ENCODE data around the gene LAMA2.

Gene LAMA2

GRCh38 chr6:129026601-129027000 lies 143.7 kb downstream of the LAMA2 start:
- TF ChIP-seq CTCF (IDR thresholded peaks at IDR 0.05; ENCODE audit: borderline replicate concordance, control extremely low read depth, extremely low read depth, insufficient read depth, missing control alignments), result no peak

GRCh38 chr6:129029778-129030177 lies 146.8 kb downstream of the LAMA2 start:
- in situ Hi-C loops (cut with MboI; ENCODE audit: low sequenced_read_pairs, unreplicated experiment), result no loop called here
- DNase-seq (ENCODE audit: low spot score), result no peak
- TF ChIP-seq CTCF (IDR thresholded peaks at IDR 0.05; ENCODE audit: borderline replicate concordance, control extremely low read depth, extremely low read depth, insufficient read depth, missing control alignments), result no peak

More at GRCh38 chr6:129026601-129027000, 143.7 kb downstream of the LAMA2 start:
- in situ Hi-C loops (cut with MboI; ENCODE audit: low sequenced_read_pairs, unreplicated experiment), result no loop called here
- DNase-seq (ENCODE audit: low spot score), result no peak

- no peak for TF ChIP-seq CTCF (IDR thresholded peaks at IDR 0.05; ENCODE audit: borderline replicate concordance, control extremely low read depth, extremely low read depth, insufficient read depth, missing control alignments)
- in situ Hi-C loops (cut with MboI; ENCODE audit: low sequenced_read_pairs, unreplicated experiment), result no loop called here
- no peak for DNase-seq (ENCODE audit: low spot score)
Measured at GRCh38 chr6:129030215-129030614, 147.3 kb downstream of the LAMA2 start.

- in situ Hi-C loops (cut with MboI; ENCODE audit: low sequenced_read_pairs, unreplicated experiment), result no loop called here
- no peak for DNase-seq (ENCODE audit: low spot score)
Measured at GRCh38 chr6:129031051-129031599, 148.2 kb downstream of the LAMA2 start.

GRCh38 chr6:129032602-129033001 lies 149.7 kb downstream of the LAMA2 start:
- in situ Hi-C loops (cut with MboI; ENCODE audit: low sequenced_read_pairs, unreplicated experiment), result no loop called here
- no peak for DNase-seq (ENCODE audit: low spot score)
- TF ChIP-seq CTCF (IDR thresholded peaks at IDR 0.05; ENCODE audit: borderline replicate concordance, control extremely low read depth, extremely low read depth, insufficient read depth, missing control alignments), result no peak

More at GRCh38 chr6:129031051-129031599, 148.2 kb downstream of the LAMA2 start:
- no peak for TF ChIP-seq CTCF (IDR thresholded peaks at IDR 0.05; ENCODE audit: borderline replicate concordance, control extremely low read depth, extremely low read depth, insufficient read depth, missing control alignments)

- no peak for TF ChIP-seq CTCF (IDR thresholded peaks at IDR 0.05; ENCODE audit: borderline replicate concordance, control extremely low read depth, extremely low read depth, insufficient read depth, missing control alignments)
- DNase-seq (ENCODE audit: low spot score), result no peak
- in situ Hi-C loops (cut with MboI; ENCODE audit: low sequenced_read_pairs, unreplicated experiment), result no loop called here
Measured at GRCh38 chr6:129033180-129033579, 150.2 kb downstream of the LAMA2 start.

All from GM13976 (cell line).